GM21367 (cell line): ENCODE data around the gene TSPAN4.

Experiments used
- ATAC-seq: cut with Tn5 transposase; IDR thresholded peaks from one replicate; pipeline ENCODE4 v1.9.1; 2021; ENCODE audit not compliant: unreplicated experiment

Gene TSPAN4

DNA sequence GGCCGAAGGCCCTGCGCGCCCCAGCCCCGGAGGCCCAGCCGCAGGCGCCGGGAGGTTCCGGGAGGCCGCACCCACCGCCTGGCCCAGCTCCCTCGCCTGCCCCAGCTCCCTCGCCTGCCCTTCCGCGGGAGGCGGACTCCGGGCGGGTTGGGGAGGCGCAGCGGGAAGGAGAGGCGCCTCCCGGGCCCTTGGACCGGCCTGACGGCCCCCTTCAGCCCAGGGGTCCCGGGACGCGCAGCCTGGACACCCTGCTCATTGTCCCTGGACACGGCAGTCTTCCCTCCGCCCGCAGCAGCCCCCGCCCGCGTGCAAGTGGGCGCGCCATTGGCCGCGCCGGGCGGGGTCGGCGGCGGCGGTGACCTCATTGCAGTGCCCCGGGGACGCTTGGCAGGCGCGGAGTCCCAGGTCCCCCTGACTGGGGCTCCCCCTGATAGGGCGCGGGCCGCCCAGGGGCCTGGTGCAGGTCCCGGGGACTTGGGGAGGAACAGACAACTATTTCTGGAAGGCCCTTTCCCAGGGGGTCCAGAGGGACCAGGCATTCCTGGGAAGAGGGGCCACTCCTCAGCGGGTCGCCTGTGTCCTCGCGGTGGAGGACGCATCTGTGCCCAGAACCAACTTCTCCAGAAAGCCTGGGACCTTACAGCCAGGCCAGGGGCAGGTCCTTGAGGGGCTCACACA, 9.4 kb upstream of the TSPAN4 start:
- no peak for ATAC-seq

DNA sequence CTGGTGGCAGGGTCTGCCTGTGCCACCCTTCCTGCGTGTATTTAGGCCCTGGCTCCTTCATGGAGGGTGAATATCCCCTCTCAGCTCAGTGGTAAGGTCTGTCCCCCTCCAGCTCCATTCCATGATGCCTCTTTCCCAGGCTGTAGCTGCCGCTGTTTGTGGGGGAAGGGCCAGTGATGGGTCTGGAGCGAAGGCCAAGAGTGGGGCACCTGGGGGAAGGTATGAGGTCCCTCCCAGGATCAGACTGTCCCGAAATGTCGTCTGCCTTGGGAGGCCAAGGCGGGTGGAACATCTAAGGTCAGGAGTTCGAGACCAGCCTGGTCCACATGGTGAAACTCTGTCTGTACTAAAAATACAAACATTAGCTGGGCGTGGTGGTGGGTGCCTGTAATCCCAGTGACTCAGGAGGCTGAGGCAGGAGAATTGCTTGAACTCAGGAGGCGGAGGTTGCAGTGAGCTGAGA, 8.8 kb upstream of the TSPAN4 start:
- ATAC-seq = no peak

DNA sequence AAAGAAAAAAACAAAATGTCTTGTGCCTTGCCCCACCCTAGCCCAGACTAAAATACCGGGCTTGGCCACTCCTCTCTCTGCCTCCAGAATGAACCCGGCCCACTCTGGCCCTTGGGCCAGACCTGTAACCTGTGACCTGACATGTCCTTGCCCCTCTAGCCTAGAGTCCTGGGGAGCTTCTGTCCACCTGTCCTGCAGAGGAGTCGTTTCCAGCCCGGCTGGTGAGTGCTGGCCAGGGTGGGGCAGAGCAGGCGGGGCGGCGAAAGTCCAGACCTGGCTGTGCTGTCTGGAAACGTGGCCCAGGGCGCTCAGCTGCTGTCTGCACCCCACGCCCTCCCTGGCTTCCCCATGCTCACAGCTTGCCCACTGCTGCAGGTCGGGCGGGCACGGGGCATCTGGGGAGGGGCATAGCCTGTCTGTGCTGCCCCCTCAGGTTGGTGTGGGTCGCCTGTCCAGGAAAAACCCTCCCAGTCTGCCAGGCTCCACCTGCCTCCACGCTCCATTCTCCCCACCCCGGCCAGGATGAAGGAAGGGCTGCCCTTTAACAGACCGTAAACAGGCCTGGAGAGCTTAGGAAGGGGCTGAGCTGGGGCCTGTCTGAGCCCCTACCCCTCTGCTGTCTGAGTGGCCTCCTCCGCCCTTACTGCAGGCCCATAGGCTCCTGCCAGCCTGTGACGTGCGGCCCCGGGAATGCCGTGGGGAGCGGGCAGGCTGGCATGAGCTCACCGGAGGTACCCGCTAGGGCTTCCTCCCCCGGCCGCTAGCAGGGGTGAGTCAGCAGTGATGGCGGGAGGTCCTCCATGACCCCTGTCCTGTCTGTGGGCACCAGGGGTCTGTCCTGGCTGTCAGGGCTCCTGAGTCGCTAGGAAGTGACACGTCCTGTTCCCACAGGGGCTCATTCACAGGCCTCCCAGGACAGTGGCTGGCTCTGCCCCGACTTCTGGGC, 8.0 kb upstream of the TSPAN4 start:
- ATAC-seq = no peak

DNA sequence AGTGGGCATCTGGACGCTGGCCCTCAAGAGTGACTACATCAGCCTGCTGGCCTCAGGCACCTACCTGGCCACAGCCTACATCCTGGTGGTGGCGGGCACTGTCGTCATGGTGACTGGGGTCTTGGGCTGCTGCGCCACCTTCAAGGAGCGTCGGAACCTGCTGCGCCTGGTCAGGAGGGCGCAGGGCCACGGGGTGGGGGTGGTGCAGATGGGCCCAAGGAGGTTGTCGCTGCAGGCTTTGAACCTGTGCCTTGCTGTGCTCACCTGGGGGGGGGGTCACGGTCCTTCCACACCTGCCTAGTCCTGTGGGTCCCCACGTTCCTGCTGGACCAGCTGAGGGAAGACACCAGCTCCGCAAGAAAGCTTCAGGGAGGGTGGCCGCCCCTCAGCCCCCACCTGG, 6.4 kb upstream of the TSPAN4 start:
- ATAC-seq = no peak

DNA sequence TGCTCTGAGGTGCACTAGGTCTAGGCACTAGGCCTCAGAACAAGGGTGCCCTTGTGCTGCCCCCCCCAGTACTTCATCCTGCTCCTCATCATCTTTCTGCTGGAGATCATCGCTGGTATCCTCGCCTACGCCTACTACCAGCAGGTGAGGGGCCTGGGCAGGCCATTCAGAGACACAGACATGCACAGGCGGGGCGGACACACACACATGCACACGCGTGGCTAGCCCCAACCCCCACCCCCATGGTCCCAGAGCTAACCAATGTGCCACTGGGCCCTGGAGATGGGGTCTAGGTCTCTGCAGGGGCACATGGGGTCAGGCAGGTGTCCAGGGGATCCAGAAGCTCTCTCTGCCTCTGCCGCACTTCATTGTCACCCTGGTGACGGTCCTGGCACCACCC, 6.0 kb upstream of the TSPAN4 start:
- no peak for ATAC-seq

DNA sequence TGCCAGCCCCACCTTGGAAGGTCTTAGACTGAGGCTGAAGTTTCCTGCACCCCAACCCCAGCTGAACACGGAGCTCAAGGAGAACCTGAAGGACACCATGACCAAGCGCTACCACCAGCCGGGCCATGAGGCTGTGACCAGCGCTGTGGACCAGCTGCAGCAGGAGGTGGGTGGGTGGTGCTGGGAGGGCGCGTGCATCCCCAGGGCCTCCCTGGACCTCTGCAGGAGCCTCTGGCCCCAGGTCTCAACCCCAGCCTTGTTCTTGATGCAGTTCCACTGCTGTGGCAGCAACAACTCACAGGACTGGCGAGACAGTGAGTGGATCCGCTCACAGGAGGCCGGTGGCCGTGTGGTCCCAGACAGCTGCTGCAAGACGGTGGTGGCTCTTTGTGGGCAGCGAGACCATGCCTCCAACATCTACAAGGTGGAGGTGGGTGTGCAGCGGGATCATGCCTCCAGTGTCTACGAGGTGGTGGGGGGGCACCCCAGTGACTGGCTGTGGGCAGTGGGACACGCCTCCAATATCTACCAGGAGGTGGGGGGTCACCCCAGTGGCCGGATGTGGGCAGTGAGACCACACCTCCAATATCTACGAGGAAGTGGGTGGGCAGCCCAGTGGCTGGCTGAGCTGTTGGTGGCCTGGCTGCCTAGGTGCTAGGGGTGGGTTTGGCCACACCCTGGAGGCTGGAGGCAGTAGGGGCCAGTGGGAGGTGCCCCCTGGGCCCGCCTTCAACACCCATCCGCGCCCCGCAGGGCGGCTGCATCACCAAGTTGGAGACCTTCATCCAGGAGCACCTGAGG, 5.3 kb upstream of the TSPAN4 start:
- ATAC-seq = no peak

DNA sequence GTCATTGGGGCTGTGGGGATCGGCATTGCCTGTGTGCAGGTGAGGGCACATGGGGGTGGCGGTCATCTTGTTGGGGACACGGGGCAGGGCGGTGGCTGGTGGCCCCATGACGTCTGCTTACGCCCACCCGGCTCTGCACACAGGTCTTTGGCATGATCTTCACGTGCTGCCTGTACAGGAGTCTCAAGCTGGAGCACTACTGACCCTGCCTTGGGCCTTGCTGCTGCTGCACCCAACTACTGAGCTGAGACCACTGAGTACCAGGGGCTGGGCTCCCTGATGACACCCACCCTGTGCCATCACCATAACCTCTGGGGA, 4.7 kb upstream of the TSPAN4 start:
- no peak for ATAC-seq

DNA sequence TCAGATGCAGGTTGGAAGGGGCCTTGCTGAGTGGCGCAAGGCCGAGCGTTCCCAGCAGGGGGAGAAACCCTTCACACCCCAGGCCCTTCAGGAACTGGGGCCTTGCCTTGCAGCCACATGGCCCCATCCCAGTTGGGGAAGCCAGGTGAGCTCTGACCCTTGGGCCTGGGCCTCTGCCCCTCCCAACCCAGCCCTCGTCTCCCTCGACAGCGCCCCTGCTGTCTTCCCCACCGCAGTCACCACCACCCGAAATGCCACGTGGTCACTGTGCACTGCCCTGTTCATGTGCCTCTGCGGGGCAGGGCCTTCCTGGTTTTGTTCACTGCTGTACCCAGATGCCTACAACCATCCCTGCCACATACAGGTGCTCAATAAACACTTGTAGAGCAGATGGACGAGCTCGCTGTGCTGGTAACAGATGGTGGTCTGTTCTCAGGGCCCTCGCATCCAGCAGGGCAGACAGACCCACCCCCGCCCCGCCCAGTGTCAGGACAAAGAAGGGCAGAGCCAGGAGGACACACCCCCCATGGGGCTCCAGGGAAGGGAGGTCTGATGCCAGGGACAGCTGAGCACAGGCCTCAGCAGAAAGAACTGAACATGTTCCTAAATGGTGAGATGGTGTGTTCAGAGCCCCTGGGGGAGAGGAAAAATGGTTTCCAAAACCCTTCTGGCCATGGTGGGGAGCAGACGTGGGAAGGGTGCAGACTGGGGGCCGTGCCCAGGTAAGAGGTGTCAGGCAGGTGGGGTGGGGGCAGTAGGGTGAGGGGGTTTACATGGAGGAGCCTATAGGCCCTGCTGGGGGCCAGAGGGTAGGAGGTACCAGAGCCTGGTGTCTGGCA, 4.0 kb upstream of the TSPAN4 start:
- ATAC-seq = no peak

DNA sequence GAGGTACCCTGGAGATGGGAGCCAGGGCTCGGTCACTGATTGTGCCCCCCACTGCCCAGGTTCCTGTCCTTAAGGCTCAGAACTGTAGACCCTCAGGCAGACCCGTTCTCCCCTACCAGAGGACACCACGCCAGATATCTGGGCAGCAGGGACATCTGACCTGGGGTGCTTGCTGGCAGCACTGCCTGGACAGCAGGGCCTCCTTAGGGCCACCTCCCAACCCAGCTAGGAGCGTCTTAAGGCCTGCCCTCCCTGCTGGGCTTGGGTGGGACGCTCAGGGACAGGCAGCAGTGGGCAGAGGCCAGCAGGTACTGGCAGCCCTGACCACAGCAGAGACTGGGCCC, 3.4 kb upstream of the TSPAN4 start:
- ATAC-seq = no peak

DNA sequence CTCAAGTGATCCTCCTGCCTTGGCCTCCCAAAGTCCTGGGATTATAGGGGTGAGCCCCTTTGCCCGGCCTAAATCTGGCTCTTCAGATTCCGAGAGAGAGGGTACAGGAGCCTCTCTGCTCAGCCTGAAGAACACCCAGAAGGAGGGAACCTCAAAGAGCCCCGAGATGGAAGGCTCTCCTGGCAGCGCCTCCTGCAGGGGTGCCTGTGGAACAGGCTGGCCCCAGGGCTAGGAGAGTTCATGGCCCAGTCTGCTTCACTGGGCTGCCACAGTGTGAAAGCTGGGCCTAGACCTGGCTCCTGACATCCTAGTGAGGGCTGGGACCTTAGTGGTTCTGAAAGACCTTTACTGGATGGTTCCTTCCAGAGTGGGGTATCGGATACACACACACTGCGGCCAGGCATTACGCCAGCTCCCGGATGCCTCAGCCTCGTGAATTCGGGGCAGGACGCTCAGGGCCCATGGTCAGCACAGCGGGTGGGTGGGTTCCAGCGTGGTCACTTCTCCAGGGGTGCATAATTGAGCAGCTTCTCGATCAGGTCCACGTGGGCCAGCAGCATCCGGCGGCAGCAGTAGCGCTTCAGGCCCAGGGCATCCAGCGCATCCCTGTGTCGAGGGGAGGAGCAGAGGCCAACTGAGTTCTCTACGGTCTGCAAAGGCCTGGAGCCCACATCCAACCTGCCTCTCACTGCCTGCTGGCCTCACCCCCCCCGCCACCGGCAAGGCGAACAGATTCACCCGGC, 2.6 kb upstream of the TSPAN4 start:
- ATAC-seq = no peak

DNA sequence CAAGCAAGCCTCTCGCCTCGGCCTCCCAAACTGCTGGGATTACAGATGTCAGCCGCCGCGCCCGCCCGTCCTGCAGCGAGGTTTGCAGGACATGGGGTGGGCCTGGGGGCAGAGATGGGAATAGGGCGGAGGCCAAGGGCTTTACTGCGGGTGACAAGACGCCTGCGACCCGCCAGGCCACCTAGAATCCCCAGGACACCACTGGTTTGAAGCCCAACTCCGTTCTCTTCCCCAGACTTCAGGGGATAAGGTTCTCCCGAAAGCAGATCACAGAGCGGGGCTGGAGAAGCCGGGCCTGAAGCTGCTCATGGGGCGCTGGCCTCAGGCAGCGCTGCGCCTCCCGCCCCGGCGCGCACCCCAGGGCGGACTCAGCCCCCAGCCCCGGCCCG, 677 bp upstream of the TSPAN4 start:
- peak; percentile 12 for ATAC-seq

DNA sequence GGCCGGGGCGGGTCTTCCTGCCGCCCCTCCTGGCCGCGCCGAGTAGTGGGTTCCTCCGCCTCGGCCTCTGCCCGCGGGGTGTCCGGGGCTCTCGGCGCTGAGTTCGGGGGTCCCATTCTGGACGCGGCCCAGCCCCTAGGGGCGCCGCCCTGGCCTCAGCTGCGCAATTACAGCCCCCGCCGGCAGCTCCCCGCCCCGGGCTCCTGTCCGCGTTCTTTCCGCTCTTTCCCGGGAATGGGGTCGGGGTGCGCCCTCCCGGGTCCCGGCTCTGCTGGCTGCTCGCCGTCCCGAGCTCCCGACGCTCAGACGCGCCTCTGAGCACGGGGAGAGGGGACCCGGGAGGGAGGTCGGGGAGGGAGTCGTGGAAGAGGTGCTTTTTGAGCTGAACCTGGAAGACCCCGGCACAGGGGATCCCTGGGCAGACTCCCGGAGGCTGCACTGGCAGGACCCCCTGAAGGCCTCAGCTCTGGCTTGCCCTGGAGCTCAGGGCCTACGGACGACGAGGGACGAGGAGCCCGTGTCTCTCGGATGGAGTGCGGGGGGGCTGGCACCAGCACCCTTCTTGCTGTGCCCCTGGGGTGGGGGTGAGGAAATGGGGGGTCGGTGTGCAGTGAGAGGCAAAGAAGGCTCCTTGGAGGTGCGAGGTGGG, 558 bp downstream of the TSPAN4 start:
- no peak for ATAC-seq

DNA sequence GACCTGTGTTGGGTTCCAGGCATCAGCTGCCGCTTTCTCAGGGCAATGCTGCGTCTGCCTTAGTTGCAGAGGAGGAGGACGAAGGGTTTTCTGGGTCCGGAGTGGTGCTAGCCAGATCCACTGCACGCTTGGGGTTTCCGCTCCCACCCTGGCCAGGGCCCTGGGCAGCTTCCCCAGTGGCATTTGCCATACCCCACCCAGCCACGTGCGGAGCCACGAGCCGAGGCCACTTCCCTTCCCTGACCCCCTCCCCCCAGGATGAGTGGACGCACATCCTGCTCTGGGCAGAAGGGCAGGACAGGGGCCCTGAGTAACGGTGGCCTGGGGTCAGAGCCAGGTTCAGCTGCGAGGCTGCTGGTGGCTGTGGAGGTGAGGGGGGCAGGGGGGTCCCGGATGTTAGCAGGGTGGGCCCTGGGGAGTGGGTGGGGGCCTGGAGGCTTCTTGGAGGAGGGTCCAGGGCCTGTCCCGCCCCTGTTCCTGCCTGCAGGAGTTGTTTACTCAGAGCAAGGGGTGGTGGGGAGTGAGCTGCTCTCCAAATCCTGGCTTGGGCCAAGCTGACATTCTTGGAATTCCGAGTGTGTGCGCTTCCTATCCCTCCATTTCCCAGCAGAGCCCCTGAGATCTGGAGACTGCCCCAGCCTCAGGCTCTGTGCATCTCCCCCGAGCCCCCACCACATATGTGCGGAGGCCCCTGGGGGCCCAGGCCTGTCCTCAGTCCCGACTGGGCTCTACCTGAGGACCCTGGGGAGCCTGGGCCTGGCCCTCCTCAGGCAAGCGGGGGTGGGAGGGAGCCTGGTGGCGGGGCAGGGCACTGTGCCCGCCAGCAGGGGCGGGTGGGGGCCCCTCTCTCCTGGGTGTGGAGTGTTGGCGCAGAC, 1.4 kb downstream of the TSPAN4 start:
- no peak for ATAC-seq

DNA sequence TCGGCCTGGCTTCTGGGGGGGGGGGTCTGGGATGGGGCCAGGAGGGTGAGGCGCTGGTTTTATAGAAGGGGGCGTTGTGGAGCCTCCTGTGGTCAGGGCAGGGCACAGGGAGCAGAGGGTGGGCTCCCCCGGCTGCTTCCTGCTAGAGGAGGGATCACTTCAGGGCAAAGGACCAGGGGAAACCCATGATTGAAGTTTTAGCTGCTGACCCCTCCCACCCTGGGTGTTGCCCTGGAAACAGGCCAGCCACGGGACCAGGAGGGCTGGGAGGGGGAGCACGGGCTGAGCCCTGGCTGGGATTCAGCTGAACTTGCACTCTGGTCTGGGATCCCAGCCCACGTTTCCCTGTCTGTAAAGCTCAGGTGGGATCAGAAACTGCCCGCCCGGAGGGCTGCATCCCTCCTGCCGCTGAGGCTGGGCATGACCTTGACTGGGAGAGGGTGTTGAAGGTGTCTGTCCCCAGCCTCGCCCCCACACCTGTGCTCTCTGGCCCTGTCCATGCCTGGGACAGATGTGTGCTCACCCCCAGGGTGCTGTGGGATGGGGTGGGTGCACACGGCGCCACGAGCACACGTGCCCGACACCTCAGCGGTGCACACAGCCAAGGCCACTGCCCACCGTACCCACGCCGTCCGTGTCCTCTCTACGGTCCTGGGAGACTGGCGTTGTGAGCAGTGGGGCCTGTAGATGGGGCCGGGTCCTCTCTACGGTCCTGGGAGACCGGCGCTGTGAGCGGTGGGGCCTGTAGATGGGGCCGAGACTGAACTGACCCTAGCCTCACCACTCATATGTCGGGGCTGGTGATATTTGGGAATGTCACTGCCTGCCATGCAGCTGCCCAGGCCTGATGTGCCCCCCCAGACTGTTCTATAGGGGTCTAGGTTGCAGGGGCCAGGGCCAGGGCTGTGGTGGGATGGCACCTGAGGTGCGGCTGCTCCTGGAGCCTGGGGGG, 2.3 kb downstream of the TSPAN4 start:
- no peak for ATAC-seq

DNA sequence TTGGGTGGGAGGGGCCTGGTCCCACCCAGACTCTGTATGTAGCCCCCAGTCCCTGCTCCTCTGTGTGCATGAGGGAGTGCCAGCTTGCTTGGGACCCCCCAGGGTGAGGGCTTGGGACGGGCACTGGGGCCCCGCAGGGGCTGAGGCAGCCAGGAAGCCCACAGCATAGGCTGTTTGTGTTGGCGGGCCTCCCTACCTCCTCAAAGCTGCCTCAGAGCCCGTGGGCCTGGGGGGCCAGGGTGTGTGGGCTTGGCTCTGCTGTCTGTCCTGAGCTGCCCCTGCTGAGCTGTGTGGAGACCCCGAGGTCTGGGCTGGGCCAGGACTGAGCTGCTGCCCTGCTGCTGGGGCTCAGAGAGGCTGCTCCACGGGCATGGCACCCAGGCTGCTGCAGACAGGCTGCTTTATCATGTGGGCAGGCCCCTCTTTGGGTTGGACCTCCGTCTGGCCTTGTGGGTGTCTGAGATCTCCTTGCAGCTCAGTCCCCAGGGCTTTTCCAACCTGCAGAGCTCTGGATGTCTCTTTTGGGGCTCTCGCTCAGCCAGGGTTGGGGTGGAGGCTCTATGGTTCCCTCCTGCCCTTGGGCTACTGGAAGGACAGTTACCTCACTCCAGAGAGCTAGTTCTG, 3.3 kb downstream of the TSPAN4 start:
- ATAC-seq = no peak

DNA sequence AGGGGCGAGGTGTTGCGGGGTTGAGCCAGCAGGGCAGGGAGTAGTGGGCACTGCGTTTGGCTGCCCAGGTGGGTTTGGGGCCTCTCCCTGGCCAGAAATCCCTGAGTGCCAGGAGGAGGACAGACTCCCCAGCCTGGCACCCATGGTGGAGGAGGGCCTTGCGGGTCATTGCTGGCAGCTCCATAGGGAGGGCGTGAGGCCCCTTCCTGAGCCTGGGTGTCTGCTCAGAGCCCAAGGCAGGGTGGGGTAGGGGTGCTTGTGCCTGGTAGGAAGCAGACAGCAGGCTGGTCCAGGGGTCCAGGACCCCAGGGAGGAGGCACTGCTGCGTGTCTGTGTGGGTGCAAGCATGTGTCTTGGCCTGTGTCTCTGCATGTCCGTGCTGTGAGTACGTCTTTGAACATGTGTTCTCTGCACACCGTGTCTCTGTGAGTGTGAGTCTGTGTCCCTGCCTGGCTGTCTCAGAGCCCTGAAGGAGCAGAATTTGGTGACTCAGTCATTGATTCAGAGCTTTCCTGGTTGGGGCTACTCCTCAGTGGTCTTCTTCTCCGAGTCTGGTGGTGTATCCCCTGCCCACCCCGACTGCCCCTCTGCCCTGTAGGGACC, 3.9 kb downstream of the TSPAN4 start:
- no peak for ATAC-seq

DNA sequence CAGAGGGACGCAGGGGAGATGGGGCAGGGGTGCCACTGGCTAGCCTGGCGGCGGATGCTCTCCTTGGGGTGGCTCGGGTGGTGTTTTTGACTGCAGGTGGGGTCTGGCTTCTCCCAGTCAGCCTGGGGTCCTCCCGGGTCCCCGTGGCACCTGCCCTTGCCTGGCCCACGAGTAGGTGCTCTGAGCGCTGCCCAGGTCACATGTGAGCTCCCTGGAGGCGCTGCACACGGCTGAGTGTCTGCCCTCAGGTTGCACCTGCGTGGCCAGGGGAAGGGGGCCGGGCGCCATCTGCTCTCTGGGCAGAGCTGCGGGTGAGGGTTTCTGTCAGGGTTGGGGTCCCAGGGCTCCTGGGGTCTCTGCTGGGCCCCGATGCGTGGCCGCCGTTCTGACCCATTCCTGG, 5.2 kb downstream of the TSPAN4 start:
- ATAC-seq = no peak
